Ishikawa (cell line): Measurements from ENCODE around the gene ASAP3.

Source experiments
- REST ChIP-seq: IDR thresholded peaks from 2 replicates; pipeline ENCODE4 v1.6.1; 2012; ENCODE audit warnings: low read depth, mild to moderate bottlenecking
- TAF1 ChIP-seq: IDR thresholded peaks from 2 replicates; pipeline ENCODE4 v1.6.1; 2012; ENCODE audit warnings: low read depth, mild to moderate bottlenecking

GRCh38 chr1:23463286-23463685 is 20.7 kb downstream of the ASAP3 start:
- TF ChIP-seq TAF1 (no peak), REST (no peak)
